HT1080 (cell line): Measurements from ENCODE around the gene RBM10. TPM values are rescaled to one million over a fixed set of nuclear protein-coding genes. Genes with fewer than 3 reads are reported as not detected.
A peak's percentile ranks its signal among the peaks of the same experiment; 100 is the strongest.

Experiments
- DNase-seq: peaks from one replicate; pipeline ENCODE4 v3.0.0-alpha.2; 2015; ENCODE audit warnings: low read depth
- small RNA-seq: library from RNA; depleted of rRNA; stranded (forward); fragments of <200 nt; gene quantifications from one replicate; pipeline ENCODE3, GENCODE V24; 2014
- total RNA-seq: library from RNA; depleted of rRNA; stranded (reverse); fragments of >200 nt; shearing (Covaris generic); gene quantifications from 2 replicates; pipeline ENCODE4 v1.2.3, GENCODE V29; 2014; rRNA removed

RBM10 gene
- total RNA-seq, 1 experiment from 2014 or later: 67.3 TPM

GRCh38 chrX:47233333-47234113 lies 88.5 kb downstream of the RBM10 start:
- peak; percentile 96 for DNase-seq

GRCh38 chrX:47234583-47234982 lies 89.6 kb downstream of the RBM10 start:
- DNase-seq: no peak

GRCh38 chrX:47235691-47236103 lies 90.7 kb downstream of the RBM10 start:
- no peak for DNase-seq

Small RNAs within 50 kb of the gene (small RNA-seq; reads per million reads assigned to genes)
- gene RNU12-2P: 2.1 reads per million, percentile 83 among the genes with 10 or more reads in this experiment

Other genes starting within 250 kb of the RBM10 start
- gene JADE3, start 232.8 kb upstream of the RBM10 start, total RNA-seq: 7.6 and 10.1 TPM in 2 replicates
- gene RGN, start 66.8 kb upstream of the RBM10 start, total RNA-seq: not detected in 2 replicates
- 118 and 120 TPM in 2 replicates for gene NDUFB11, start 519 bp upstream of the RBM10 start, total RNA-seq
- gene UBA1, start 48.6 kb downstream of the RBM10 start, total RNA-seq: 172 and 212 TPM in 2 replicates
- 80.3 and 91.8 TPM in 2 replicates for gene CDK16, start 73.5 kb downstream of the RBM10 start, total RNA-seq
- gene USP11, start 87.8 kb downstream of the RBM10 start, total RNA-seq: 28.1 and 33.2 TPM in 2 replicates
- not detected in 2 replicates for gene ZNF157, start 225.4 kb downstream of the RBM10 start, total RNA-seq